DOHH2 (cell line): ENCODE data around the gene MYL12B.

Experiments used
- H3F3A ChIP-seq: fragments of 200-600 bp; sonication (generic), shearing (Covaris generic); 2 replicates; pipeline ENCODE4 v1.6.0; 2016; ENCODE audit warnings: antibody characterized with exemption, mild to moderate bottlenecking; ENCODE audit not compliant: control insufficient read depth, insufficient read depth
- H3K27ac ChIP-seq: fragments of 200-600 bp; sonication (generic); 2 replicates; pipeline ENCODE4 v1.5.1; 2014; ENCODE audit warnings: low read depth, mild to moderate bottlenecking, low read length, moderate library complexity
- H3K27me3 ChIP-seq: fragments of 200-600 bp; sonication (generic); 2 replicates; pipeline ENCODE4 v1.6.1; 2014; ENCODE audit warnings: mild to moderate bottlenecking, low read length, mixed read lengths; ENCODE audit not compliant: control insufficient read depth
- H3K36me3 ChIP-seq: fragments of 200-600 bp; sonication (generic); 2 replicates; pipeline ENCODE4 v1.6.1; 2014; ENCODE audit warnings: mild to moderate bottlenecking, low read length, moderate library complexity, mixed read lengths; ENCODE audit not compliant: control insufficient read depth
- H3K4me1 ChIP-seq: fragments of 200-600 bp; sonication (generic); 2 replicates; pipeline ENCODE4 v1.6.1; 2014; ENCODE audit warnings: mild to moderate bottlenecking, low read length, mixed read lengths; ENCODE audit not compliant: control insufficient read depth
- H3K4me2 ChIP-seq: fragments of 200-600 bp; sonication (generic); 2 replicates; pipeline ENCODE4 v1.6.0; 2014; ENCODE audit warnings: mild to moderate bottlenecking, low read length, moderate library complexity
- H3K4me3 ChIP-seq: fragments of 200-600 bp; sonication (generic); 2 replicates; pipeline ENCODE4 v1.5.1; 2014; ENCODE audit warnings: mild to moderate bottlenecking, low read length, mixed read lengths
- H3K79me2 ChIP-seq: fragments of 200-600 bp; sonication (generic); 2 replicates; pipeline ENCODE4 v1.6.1; 2014; ENCODE audit warnings: mild to moderate bottlenecking, low read length, mixed read lengths; ENCODE audit not compliant: control insufficient read depth
- H3K9me2 ChIP-seq: fragments of 200-600 bp; sonication (generic); replicated peaks from 2 replicates; pipeline ENCODE4 v1.6.1; 2014; ENCODE audit warnings: mild to moderate bottlenecking, low read length, mixed read lengths; ENCODE audit not compliant: control insufficient read depth
- H3K9me3 ChIP-seq: fragments of 200-600 bp; sonication (generic); 2 replicates; pipeline ENCODE4 v1.6.1; 2014; ENCODE audit warnings: antibody characterized with exemption, low read length, mixed read lengths; ENCODE audit not compliant: control insufficient read depth, insufficient read depth
- H4K20me1 ChIP-seq: fragments of 200-600 bp; sonication (generic); 2 replicates; pipeline ENCODE4 v1.6.0; 2014; ENCODE audit warnings: low read depth, mild to moderate bottlenecking, antibody characterized with exemption, low read length, moderate library complexity; ENCODE audit not compliant: control insufficient read depth, insufficient read depth
- EZH2phosphoT487 ChIP-seq: fragments of 200-600 bp; sonication (generic); IDR thresholded peaks from 2 replicates; pipeline ENCODE4 v1.6.1; 2017; ENCODE audit warnings: borderline replicate concordance, mild to moderate bottlenecking, antibody characterized with exemption, low read length, moderate library complexity, mixed read lengths
- TF ChIP-seq, protein P1 (sequence below): fragments of 200-600 bp; sonication (generic); IDR thresholded peaks from one replicate; pipeline ENCODE4 v1.5.1; 2014; ENCODE audit warnings: antibody characterized with exemption, mild to moderate bottlenecking, low read depth, low read length; ENCODE audit not compliant: poor library complexity, severe bottlenecking

The MYL12B gene

DNA sequence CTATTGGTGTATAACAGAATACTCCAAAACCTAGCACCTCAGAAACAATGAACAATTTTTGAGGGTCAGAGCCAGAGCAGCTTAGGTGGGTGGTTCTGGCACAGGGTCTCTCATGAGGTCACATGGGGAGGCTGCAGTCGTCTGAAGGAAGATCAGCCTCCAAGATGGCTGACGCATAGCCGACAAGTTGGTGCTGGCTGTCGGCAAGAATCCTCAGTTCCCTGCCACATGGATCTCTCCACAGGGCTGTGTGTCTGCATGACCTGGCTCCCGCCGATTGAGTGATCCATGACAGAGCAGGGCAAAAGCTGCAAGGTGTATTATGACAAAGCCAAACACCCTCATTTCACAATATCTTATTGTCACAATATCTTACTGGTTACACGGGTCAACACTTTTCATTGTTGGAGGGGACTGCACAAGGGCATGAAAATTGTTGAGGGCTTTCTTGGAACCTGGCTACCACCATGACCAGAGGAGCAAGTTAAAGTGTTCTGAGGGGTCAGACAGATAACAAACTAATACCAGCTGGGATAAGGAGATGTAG, 4.2 kb downstream of the MYL12B start:
- Histone ChIP-seq H3K4me1 (peaks cover 68% of the 10 kb centered on the region), H3K9me3 (no peaks in the 10 kb centered on the region), H4K20me1 (peaks cover 46% of the 10 kb centered on the region), H3F3A (peaks cover 2% of the 10 kb centered on the region; the same call in 1 of the 2 replicates), H3K36me3 (peaks cover 25% of the 10 kb centered on the region), H3K27ac (no peak overlapping the region), H3K27me3 (no peaks in the 10 kb centered on the region), H3K9me2 (no peaks in the 10 kb centered on the region), H3K4me3 (peak overlapping the region; percentile 7; the same call in 1 of the 2 replicates), H3K4me2 (peak overlapping the region; percentile 73), H3K79me2 (peaks cover 99% of the 10 kb centered on the region)
- TF ChIP-seq EZH2phosphoT487, result no peak
- TF ChIP-seq, protein P1, sequence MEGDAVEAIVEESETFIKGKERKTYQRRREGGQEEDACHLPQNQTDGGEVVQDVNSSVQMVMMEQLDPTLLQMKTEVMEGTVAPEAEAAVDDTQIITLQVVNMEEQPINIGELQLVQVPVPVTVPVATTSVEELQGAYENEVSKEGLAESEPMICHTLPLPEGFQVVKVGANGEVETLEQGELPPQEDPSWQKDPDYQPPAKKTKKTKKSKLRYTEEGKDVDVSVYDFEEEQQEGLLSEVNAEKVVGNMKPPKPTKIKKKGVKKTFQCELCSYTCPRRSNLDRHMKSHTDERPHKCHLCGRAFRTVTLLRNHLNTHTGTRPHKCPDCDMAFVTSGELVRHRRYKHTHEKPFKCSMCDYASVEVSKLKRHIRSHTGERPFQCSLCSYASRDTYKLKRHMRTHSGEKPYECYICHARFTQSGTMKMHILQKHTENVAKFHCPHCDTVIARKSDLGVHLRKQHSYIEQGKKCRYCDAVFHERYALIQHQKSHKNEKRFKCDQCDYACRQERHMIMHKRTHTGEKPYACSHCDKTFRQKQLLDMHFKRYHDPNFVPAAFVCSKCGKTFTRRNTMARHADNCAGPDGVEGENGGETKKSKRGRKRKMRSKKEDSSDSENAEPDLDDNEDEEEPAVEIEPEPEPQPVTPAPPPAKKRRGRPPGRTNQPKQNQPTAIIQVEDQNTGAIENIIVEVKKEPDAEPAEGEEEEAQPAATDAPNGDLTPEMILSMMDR, result no peak

DNA sequence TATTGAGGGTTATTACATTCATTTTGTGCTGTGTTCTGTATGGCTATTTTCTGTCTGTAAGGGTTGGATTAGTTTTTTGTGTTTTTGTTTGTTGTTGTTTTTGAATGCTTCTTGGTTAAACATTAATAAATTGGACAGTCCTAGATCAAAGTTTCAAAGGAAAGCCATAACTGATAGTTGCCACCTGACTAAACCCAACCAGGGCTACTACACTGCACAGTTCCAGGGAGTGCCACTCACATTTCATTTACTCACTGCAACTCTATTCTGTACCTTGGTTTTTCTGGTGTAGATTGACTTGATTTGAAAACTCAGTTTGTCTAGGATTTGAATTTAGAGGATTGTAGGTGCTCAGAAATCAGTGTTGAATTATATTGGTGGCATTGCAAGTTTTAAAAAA, 6.4 kb downstream of the MYL12B start:
- H3K36me3 ChIP-seq, result peaks cover 21% of the 10 kb centered on the region
- peaks cover 66% of the 10 kb centered on the region for H3K4me1 ChIP-seq
- H3K27ac ChIP-seq, result no peak overlapping the region
- no peak overlapping the region for H3K4me2 ChIP-seq
- peaks cover 99% of the 10 kb centered on the region for H3K79me2 ChIP-seq
- no peak overlapping the region for H3K4me3 ChIP-seq
- H3K9me3 ChIP-seq, result no peaks in the 10 kb centered on the region
- no peak for TF ChIP-seq EZH2phosphoT487
- TF ChIP-seq, protein P1, result no peak
- H4K20me1 ChIP-seq, result peaks cover 39% of the 10 kb centered on the region
- H3K27me3 ChIP-seq, result no peaks in the 10 kb centered on the region
- no peaks in the 10 kb centered on the region for H3K9me2 ChIP-seq
- H3F3A ChIP-seq, result no peaks in the 10 kb centered on the region

DNA sequence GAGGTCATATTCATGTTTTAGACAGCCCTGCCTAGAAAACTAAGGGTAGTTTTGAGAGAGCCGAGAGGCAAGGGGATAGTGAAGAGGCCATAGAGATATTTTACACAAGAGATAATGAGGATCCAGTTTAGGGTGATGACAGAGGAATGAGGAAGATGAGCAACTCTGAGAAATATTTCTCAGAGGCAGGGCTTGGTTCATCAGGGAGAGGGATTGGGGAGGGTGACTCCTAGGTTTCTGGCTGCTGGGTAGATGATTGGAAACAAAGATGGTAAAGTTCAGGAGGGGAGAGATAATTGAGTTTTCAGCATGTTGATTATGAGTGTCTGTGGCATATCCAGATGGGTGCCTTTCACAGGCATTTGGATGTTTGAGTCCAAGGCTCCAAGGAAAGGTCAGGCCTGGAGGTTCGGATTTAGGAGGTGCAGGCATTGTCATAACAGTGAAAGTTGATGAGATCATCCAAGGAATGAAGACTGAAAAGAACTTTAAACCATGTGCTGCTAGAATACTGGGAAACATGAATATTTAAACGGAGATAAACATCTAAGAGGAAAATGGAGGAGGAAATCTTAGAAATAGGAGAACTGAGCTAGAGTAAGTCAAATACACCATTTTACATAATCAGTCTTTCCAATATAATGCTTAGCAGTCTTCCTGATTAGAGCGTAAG, 7.4 kb downstream of the MYL12B start:
- Histone ChIP-seq H3K4me2 (no peak overlapping the region; the same call in 1 of the 2 replicates), H4K20me1 (peaks cover 32% of the 10 kb centered on the region), H3K9me3 (no peaks in the 10 kb centered on the region), H3K36me3 (peaks cover 30% of the 10 kb centered on the region), H3F3A (no peaks in the 10 kb centered on the region), H3K79me2 (peaks cover 93% of the 10 kb centered on the region), H3K27me3 (no peaks in the 10 kb centered on the region), H3K27ac (no peak overlapping the region), H3K4me3 (no peak overlapping the region), H3K4me1 (peaks cover 56% of the 10 kb centered on the region), H3K9me2 (no peaks in the 10 kb centered on the region)
- TF ChIP-seq, protein P1, result no peak
- no peak for TF ChIP-seq EZH2phosphoT487
